HEK293 (cell line): ENCODE measurements around the gene SERHL2.
A peak's percentile ranks its signal among the peaks of the same experiment; 100 is the strongest.
"Not testable (repeated sequence)": the region's sequence is repeated elsewhere in the genome, so short reads cannot be mapped to it uniquely, and the experiment has no call there.

ENCODE experiments used
- CTCF ChIA-PET: fragments of 350-600 bp; formaldehyde crosslinking; extraction: SDS; loops from one replicate; lab custom pipeline; 2021; ENCODE audit warnings: antibody characterized with exemption; lab: Yijun Ruan, JAX
- POLR2A ChIA-PET: fragments of 300-600 bp; formaldehyde crosslinking; extraction: SDS; loops from one replicate; lab custom pipeline; 2020; ENCODE audit warnings: antibody characterized with exemption, inconsistent platforms; lab: Yijun Ruan, JAX
- H3K27ac ChIP-seq: fragments of 200-500 bp; sonication (Bioruptor generic); 2 replicates; pipeline ENCODE4 v1.5.1; 2014; ENCODE audit warnings: low read depth, low read length, control low read depth, inconsistent platforms; ENCODE audit errors: extremely low read depth
- H3K36me3 ChIP-seq, 2 experiments: fragments of 200-500 bp in 1 of 2; sonication (Bioruptor generic) in 1 of 2; 1 replicate in 1 of 2; 2 replicates in 1 of 2; pipeline ENCODE4 v1.5.1; 2014 to 2017; ENCODE audit warnings: inconsistent platforms in 2 of 2, low read length in 2 of 2; ENCODE audit not compliant: control insufficient read depth in 2 of 2, insufficient read depth in 1 of 2
- H3K4me1 ChIP-seq: fragments of 200-500 bp; sonication (Bioruptor generic); 2 replicates; pipeline ENCODE4 v1.5.1; 2014; ENCODE audit warnings: mild to moderate bottlenecking, low read length, inconsistent platforms; ENCODE audit not compliant: control insufficient read depth, insufficient read depth
- H3K4me3 ChIP-seq: 2 replicates; pipeline ENCODE4 v1.5.1; 2011; ENCODE audit warnings: low read depth, mild to moderate bottlenecking, control low read depth, low read length, moderate library complexity
- H3K9me3 ChIP-seq: fragments of 200-500 bp; sonication (Bioruptor generic); 2 replicates; pipeline ENCODE4 v1.5.1; 2014; ENCODE audit warnings: low read depth, low read length, inconsistent platforms; ENCODE audit not compliant: control insufficient read depth, insufficient read depth
- ATF2 ChIP-seq: fragments of 450-650 bp; formaldehyde crosslinking; IDR thresholded peaks from 2 replicates; pipeline ENCODE4 v1.5.1; 2016; ENCODE audit warnings: missing biosample characterization, missing genetic modification characterization, low read depth
- BCL11A ChIP-seq: fragments of 450-650 bp; formaldehyde crosslinking; IDR thresholded peaks from 2 replicates; pipeline ENCODE4 v1.5.1; 2016; ENCODE audit warnings: low read depth, missing biosample characterization, missing genetic modification characterization
- FEZF1 ChIP-seq: fragments of 450-650 bp; formaldehyde crosslinking; IDR thresholded peaks from 2 replicates; pipeline ENCODE4 v1.5.1; 2016; ENCODE audit warnings: missing biosample characterization, missing genetic modification characterization
- GLIS1 ChIP-seq: fragments of 450-650 bp; formaldehyde crosslinking; IDR thresholded peaks from 2 replicates; pipeline ENCODE4 v1.5.1; 2016; ENCODE audit warnings: missing biosample characterization, missing genetic modification characterization
- GLIS2 ChIP-seq: fragments of 450-650 bp; formaldehyde crosslinking; IDR thresholded peaks from 2 replicates; pipeline ENCODE4 v1.5.1; 2016; ENCODE audit warnings: missing biosample characterization, missing genetic modification characterization
- IKZF3 ChIP-seq: fragments of 450-650 bp; IDR thresholded peaks from 2 replicates; pipeline ENCODE4 v1.5.0; 2018; ENCODE audit warnings: missing biosample characterization, mild to moderate bottlenecking, missing genetic modification characterization, moderate library complexity
- KLF17 ChIP-seq: fragments of 450-650 bp; formaldehyde crosslinking; IDR thresholded peaks from 2 replicates; pipeline ENCODE4 v1.5.1; 2016; ENCODE audit warnings: missing biosample characterization, missing genetic modification characterization
- PRDM1 ChIP-seq: fragments of 450-650 bp; formaldehyde crosslinking; IDR thresholded peaks from 2 replicates; pipeline ENCODE4; 2016; ENCODE audit warnings: missing biosample characterization, missing genetic modification characterization
- SETDB1 ChIP-seq: IDR thresholded peaks from one replicate; pipeline ENCODE4 v1.6.1; 2017; ENCODE audit warnings: mild to moderate bottlenecking, low read length, moderate library complexity, mixed read lengths; ENCODE audit not compliant: insufficient read length
- SP3 ChIP-seq: fragments of 450-650 bp; formaldehyde crosslinking; IDR thresholded peaks from 2 replicates; pipeline ENCODE4 v1.5.1; 2016; ENCODE audit warnings: missing biosample characterization, missing genetic modification characterization
- YY1 ChIP-seq: fragments of 450-650 bp; formaldehyde crosslinking; IDR thresholded peaks from 2 replicates; pipeline ENCODE4 v1.5.1; 2018; ENCODE audit warnings: missing biosample characterization, missing genetic modification characterization
- ZBTB26 ChIP-seq: fragments of 450-650 bp; formaldehyde crosslinking; optimal IDR thresholded peaks from 2 replicates; pipeline ENCODE3; 2016; ENCODE audit warnings: missing biosample characterization, mild to moderate bottlenecking, missing genetic modification characterization
- ZBTB49 ChIP-seq: fragments of 450-650 bp; formaldehyde crosslinking; IDR thresholded peaks from 2 replicates; pipeline ENCODE4 v1.5.1; 2016; ENCODE audit warnings: missing biosample characterization, missing genetic modification characterization, low read depth
- ZBTB8A ChIP-seq: fragments of 450-650 bp; formaldehyde crosslinking; IDR thresholded peaks from 2 replicates; pipeline ENCODE4 v1.5.1; 2016; ENCODE audit warnings: missing biosample characterization, missing genetic modification characterization
- ZIC2 ChIP-seq: fragments of 450-650 bp; formaldehyde crosslinking; IDR thresholded peaks from 2 replicates; pipeline ENCODE4 v1.5.1; 2016; ENCODE audit warnings: missing biosample characterization, missing genetic modification characterization
- ZNF10 ChIP-seq: fragments of 450-650 bp; formaldehyde crosslinking; IDR thresholded peaks from 2 replicates; pipeline ENCODE4 v1.5.1; 2017; ENCODE audit warnings: missing biosample characterization, missing genetic modification characterization
- ZNF175 ChIP-seq: fragments of 450-650 bp; formaldehyde crosslinking; IDR thresholded peaks from 2 replicates; pipeline ENCODE4 v1.5.1; 2016; ENCODE audit warnings: missing biosample characterization, missing genetic modification characterization
- ZNF266 ChIP-seq: fragments of 450-650 bp; formaldehyde crosslinking; IDR thresholded peaks from 2 replicates; pipeline ENCODE4 v1.5.1; 2016; ENCODE audit warnings: missing biosample characterization, missing genetic modification characterization, low read depth
- ZNF274 ChIP-seq, 2 experiments: fragments of 200-500 bp in 1 of 2; fragments of 450-650 bp in 1 of 2; sonication (Bioruptor generic) in 1 of 2; formaldehyde crosslinking in 1 of 2; IDR thresholded peaks; 2 replicates each; pipeline versions ENCODE4 v1.5.1 to v1.6.1; 2014 to 2016; ENCODE audit warnings: borderline replicate concordance in 1 of 2, inconsistent platforms in 1 of 2, low read length in 1 of 2, missing biosample characterization in 1 of 2, missing genetic modification characterization in 1 of 2
- ZNF792 ChIP-seq: fragments of 450-650 bp; formaldehyde crosslinking; IDR thresholded peaks from 2 replicates; pipeline ENCODE4 v1.5.1; 2016; ENCODE audit warnings: missing biosample characterization, missing genetic modification characterization
- ZSCAN16 ChIP-seq: fragments of 450-650 bp; formaldehyde crosslinking; IDR thresholded peaks from 2 replicates; pipeline ENCODE4 v1.5.1; 2016; ENCODE audit warnings: missing biosample characterization, missing genetic modification characterization

Gene SERHL2

DNA sequence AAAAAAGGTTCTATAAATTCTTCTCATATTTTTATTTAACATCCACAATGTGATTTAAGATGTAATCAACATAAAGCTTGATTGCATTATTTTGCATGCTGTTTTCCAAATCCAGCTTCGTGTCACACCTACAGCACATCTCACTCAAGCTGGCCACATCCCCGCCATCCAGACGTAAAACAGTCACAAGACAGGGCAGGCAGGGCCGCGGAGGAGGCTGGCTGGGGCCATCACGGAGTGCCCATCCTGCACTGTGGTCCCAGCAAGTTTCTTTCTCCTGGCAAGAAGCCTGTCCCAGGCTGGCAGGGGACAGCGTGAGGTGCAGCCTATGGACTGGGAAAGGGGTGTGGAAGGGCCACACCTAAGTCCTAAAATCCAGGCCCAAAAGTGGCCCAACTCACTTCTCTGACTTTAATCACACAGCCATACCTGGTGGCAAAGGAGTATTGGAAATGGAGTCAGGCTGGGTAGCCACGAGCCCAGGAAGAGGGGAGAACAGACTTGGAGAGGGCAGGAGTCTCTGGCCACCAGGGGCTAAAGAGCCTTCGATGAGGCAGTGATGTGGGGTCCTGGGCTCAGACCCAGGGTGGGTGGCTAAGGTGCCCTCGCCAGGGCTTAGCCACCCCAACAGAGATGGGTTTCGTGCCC lies 45.3 kb upstream of the SERHL2 start:
- 0 out of 2 replicates have a peak, but pooled peaks have one; percentile 25 for TF ChIP-seq ZBTB8A (tag by site-specific recombination)
- TF ChIP-seq, all 188 proteins: peak for 1; not testable (repeated sequence) for 187
- H3K9me3 ChIP-seq, CTCF ChIA-PET, H3K4me3 ChIP-seq, H3K27ac ChIP-seq, H3K4me1 ChIP-seq: not testable (repeated sequence)
- peaks cover 0 to 14% of the 10 kb centered on the region in 2 experiments; a peak in 1 of 3 replicates for H3K36me3 ChIP-seq
- POLR2A ChIA-PET, result interaction anchor here (0.7 kb wide), 2 partner anchors 25 to 806 kb away, joined by 3 to 6 read pairs; no protein-coding TSS in a partner anchor

GRCh38 chr22:42508975-42509364 lies 44.8 kb upstream of the SERHL2 start:
- H3K36me3 ChIP-seq, result peaks cover 0 to 17% of the 10 kb centered on the region in 2 experiments; a peak in 1 of 3 replicates
- H3K9me3 ChIP-seq, H3K27ac ChIP-seq, POLR2A ChIA-PET, H3K4me1 ChIP-seq, H3K4me3 ChIP-seq: not testable (repeated sequence)
- TF ChIP-seq GLIS2 (tag by site-specific recombination), result 0 out of 2 replicates have a peak, but pooled peaks have one; percentile 8
- peak; percentile 24; the same call in 1 of the 2 replicates for TF ChIP-seq GLIS1 (tag by site-specific recombination)
- CTCF ChIA-PET, result interaction anchor here (2.8 kb wide), 1 partner anchor 52 kb away, joined by 17 read pairs; no protein-coding TSS in a partner anchor

DNA sequence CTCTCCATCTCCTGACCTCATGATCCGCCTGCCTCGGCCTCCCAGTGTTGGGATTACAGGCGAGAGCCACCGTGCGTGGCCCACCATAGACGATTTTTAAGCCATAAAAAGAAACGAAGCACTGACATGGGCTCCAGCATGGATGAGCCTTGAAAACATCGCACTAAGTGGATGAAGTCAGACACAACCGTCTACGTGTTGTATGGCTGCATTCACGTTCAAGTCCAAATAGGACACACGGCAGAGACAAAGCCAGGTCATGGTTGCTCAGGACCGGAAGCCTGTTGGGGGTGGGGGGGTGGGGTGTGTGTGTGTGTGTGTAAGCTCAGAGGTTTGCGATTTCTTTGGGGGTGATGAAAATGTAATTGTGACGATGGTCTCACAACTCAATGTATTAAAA lies 44.2 kb upstream of the SERHL2 start:
- Histone ChIP-seq H3K36me3 (peaks cover 0 to 23% of the 10 kb centered on the region in 2 experiments; a peak in 1 of 3 replicates), H3K27ac (no peak overlapping the region), H3K9me3 (no peaks in the 10 kb centered on the region), H3K4me1 (no peaks in the 10 kb centered on the region), H3K4me3 (no peak overlapping the region)
- TF ChIP-seq ATF2 (tag by site-specific recombination) (no peak), ZNF10 (no peak), ZBTB26 (tag by site-specific recombination) (no peak), KLF17 (tag by site-specific recombination) (no peak), FEZF1 (no peak), PRDM1 (tag by site-specific recombination) (no peak), ZSCAN16 (tag by site-specific recombination) (no peak)
- CTCF ChIA-PET, result interaction anchor here (0.7 to 2.8 kb wide), 2 partner anchors 52 to 811 kb away, joined by 3 to 17 read pairs; no protein-coding TSS in a partner anchor
- POLR2A ChIA-PET, result no interaction called here

GRCh38 chr22:42511401-42511891 lies 42.3 kb upstream of the SERHL2 start:
- POLR2A ChIA-PET, result no interaction called here
- H3K27ac ChIP-seq, result no peak overlapping the region
- no peaks in the 10 kb centered on the region for H3K4me1 ChIP-seq
- H3K36me3 ChIP-seq, result peaks cover 5 to 38% of the 10 kb centered on the region in 2 experiments; a peak in 2 of 3 replicates
- H3K9me3 ChIP-seq, result no peaks in the 10 kb centered on the region
- CTCF ChIA-PET, result interaction anchor here (2.8 kb wide), 1 partner anchor 50 kb away, joined by 17 read pairs; no protein-coding TSS in a partner anchor
- H3K4me3 ChIP-seq, result no peak overlapping the region
- TF ChIP-seq ZNF792 (no peak), ZIC2 (tag by site-specific recombination) (peak; percentile 32), BCL11A (tag by site-specific recombination) (no peak), IKZF3 (tag by site-specific recombination) (no peak), ZNF175 (tag by site-specific recombination) (no peak), PRDM1 (tag by site-specific recombination) (no peak), ZBTB49 (tag by site-specific recombination) (no peak), ZNF274 (IDR thresholded peaks at IDR 0.05; ENCODE audit: low read length) (no peak), ZNF274 (tag by site-specific recombination; IDR thresholded peaks at IDR 0.05; ENCODE audit: borderline replicate concordance) (no peak), YY1 (tag by site-specific recombination) (no peak), ZNF266 (tag by site-specific recombination) (no peak), SP3 (tag by site-specific recombination) (no peak), SETDB1 (no peak)
